Suprapubic skin (tissue), 3 donors: ENCODE data around the gene RNF214.

Source experiments
- CTCF ChIP-seq, 2 donors: fragments of 200-600 bp in 1 of 2; fragments of 450-650 bp in 1 of 2; sonication (generic) in 1 of 2; IDR thresholded peaks; one replicate each; pipeline ENCODE4 v1.5.1; 2016 to 2019; ENCODE audit warnings: antibody characterized with exemption in 2 of 2, mild to moderate bottlenecking in 1 of 2, moderate library complexity in 1 of 2
- EP300 ChIP-seq: sonication (generic); formaldehyde crosslinking; IDR thresholded peaks from one replicate; pipeline ENCODE4 v1.6.1; 2017; ENCODE audit warnings: antibody characterized with exemption

GRCh38 chr11:117248341-117248740 is 15.9 kb downstream of the RNF214 start:
- TF ChIP-seq EP300: no peak
- no peak for TF ChIP-seq CTCF (IDR thresholded peaks at IDR 0.05)
